ENCODE measurements around the gene CDK9.
"Not testable (repeated sequence)": the region's sequence is repeated elsewhere in the genome, so short reads cannot be mapped to it uniquely, and the experiment has no call there.

The CDK9 gene

DNA sequence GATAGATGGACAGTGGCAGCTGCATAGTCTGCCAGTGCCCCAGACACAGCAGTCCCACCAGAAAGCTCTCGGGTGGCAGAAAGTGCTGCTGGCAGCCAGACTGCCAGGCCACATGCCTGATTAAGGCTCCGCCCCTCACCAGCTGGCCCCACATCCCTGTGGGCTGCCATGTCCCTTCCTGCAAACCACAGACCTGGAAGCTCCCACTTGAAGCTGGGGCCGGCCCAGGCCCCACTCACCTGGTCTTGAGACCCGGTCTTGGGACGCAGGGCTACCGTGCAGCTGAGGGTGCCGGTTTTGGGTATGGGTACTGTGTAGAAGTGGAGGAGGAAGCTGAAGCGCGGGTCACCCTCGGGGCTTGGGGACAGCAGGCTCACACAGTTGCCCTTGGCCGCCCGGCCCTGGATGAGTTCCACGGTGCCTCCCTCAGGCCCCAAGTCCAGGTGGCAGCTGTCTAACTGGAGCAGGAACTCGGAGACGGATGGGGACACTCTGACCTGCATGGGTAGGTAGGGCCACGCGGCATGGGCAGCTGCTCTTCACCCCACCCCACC, 32.1 kb downstream of the CDK9 start:
- no peak for DNase-seq (ENCODE audit: low read depth in 1 of 2, low spot score in 1 of 2)

DNA sequence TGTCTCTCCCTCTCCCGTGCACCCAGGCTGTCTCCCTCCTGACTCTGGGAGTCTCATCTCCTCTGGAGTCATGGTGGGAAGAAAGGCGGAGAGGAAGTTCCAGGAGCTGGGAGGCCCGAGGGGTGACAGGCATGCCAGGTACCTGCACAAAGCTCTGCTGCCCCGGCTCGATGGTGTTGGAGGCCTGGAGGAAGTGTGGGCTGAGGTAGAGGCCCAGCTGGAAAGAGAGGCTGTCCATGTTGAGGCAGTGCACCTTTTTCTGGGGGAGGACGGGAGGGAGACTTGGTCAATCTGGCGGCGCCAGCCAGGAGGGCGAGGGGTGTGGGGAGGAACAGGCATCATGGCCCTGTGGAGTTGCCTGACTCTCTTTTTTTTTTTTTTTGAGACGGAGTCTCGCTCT, 32.7 kb downstream of the CDK9 start:
- no peak for DNase-seq (ENCODE audit: low read depth in 1 of 2, low spot score in 1 of 2)

DNA sequence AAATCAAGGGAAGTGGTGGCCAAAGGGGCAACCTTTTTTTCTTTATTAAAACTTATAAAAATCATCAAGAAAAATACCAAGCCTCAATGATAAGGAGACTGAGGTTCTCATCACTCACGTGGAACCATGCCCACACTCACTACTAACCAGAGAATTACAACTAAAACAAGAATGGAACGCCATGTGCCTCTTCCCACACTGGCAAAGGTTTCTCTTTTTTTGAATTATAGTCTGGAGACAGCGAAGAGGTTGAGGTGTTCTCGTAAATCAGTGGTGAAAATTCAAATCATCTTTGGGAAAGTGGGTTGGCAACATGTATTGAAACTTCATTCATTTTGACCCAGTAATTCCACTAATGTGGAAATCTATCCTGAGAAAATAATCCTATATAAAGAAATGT, 36.3 kb downstream of the CDK9 start:
- no peak for DNase-seq (ENCODE audit: low read depth in 1 of 2, low spot score in 1 of 2)

DNA sequence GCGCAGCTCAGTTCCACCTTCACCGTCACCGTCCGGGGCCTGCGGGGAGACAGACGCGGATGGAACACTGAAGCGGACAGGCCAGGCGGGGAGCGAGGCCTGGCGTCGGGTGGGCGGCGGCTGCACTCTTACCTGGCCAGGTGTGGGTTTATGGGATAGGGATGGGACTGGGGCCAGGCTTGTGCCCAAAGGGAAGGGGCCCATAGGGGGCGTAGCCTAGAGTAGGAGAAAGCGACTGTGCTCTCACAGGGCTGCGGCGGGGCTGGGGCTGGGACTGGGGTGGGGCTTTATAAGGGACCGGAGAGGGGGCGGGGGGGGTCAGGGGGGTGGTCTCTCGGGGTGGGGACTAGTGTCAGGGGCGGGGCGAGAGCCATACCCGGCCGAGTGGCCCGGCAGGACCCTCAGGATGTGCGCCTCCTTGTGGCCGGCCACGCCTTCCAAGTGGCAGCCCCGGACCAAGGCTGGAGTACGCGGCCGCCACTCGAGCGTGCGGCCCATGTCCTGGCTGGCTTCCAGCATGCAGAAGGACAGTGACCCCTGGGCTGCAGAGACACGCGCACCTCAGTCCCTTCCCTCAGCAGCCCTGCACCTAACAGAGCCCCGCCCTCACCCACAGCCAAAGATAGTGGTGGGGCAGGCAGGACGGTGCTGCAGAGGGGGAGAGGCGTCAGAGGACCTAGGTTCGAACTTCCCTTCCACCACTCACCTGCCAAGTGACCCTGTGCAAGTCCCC, 39.7 kb downstream of the CDK9 start:
- DNase-seq (ENCODE audit: low read depth in 1 of 2, low spot score in 1 of 2), result no peak

DNA sequence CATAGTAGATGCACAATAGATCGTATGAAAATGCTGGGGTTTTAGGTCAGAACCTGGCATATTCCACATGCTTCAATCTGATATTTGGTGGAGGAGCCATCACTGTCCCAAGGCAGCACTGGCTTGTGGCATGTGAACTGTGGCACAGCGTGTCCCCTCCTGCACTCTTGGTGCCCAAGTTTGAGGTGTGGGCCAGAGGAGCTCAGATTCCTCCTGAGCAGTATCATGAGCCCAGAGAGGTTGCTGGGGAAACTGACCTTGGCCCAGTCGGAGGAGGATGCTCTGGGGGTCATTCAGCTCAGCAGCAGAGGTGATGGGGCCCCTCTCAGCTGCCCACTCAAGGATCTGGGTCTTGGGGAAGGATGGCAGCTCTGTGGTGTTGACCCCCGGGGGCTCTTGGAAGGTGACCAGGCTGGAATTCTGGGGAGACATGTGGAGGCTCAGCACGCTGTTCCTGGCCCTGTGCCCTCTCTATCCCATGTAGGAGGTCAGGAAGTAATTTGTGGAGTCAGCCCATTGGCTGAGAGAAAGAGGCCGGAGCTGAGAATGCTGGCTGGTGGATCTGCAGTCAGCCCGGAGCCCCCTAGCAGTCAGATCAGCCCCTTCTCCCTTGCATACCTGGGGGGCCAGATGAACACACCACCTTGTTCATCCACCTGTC, 40.5 kb downstream of the CDK9 start:
- no peak for DNase-seq (ENCODE audit: low read depth in 1 of 2, low spot score in 1 of 2)

DNA sequence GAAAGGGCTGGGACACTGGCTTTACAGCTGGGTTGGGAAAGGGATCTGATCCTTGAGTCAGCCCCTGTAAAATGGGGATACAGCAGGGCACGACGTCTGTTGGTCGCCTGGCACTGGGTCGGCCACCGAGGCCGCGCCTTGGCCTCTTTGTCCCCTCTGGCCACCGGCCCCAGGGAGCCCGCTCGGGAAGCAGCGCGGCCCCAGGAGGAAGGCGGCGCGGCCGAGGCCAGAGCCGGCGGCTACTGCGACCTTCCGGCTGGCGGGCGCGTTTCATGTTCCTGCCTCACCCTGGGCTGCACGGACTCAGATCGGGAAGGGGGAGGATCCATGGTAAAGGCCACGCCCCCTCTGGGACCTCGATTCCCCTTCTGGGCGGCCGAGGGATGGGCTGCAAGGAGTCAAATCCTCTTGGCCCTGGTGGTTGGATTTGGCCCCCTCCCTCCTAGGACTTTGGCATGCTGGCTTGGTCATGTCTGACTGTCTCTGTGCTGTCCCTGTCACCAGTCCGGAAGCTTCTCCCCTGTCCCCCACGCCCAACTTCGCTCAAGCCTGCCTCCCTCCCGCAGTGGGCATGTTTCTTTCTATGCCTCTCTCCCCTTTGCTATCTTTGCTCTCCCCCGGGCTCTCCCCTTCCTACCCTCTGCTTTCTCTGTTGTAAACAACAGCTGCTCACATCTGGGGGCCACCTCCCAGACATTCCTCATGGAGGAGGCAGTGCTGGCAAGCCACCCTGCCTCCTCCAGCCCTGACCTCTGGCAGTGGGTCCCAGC, 42.6 kb downstream of the CDK9 start:
- DNase-seq (ENCODE audit: low read depth in 1 of 2, low spot score in 1 of 2), result no peak

DNA sequence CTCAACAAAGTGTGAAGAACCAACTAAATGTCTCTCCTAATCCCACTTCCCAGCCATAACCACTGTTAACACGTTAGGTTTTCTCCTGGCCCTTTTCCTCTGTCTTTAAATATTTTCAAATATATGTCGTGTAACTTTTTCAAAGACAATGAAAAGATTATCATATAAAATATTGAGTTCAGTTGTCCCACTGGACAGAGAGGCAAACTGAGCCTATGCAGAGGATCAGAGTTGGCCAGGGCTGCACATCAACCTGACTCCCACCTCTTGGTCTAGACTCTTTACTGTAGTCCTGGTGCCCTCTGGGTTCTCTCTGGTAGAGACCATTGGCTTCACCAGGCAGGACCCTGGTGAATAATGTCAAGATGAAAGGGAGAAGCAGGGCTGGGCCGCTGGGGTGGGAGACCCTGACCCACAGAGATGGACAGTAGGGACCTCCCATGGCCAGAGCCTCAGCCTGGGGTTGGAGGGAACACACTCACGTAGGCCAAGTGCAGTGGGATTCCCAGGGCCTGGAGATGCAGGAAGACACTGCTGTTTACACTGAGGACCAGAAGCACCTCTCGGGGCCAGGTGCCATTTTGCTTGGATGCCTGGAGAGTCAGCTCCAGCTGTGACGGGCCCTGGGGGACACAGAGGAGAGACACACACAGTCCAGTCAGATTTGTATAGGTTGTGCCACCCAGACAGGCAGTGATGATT, 43.5 kb downstream of the CDK9 start:
- DNase-seq (ENCODE audit: low read depth in 1 of 2, low spot score in 1 of 2), result no peak

DNA sequence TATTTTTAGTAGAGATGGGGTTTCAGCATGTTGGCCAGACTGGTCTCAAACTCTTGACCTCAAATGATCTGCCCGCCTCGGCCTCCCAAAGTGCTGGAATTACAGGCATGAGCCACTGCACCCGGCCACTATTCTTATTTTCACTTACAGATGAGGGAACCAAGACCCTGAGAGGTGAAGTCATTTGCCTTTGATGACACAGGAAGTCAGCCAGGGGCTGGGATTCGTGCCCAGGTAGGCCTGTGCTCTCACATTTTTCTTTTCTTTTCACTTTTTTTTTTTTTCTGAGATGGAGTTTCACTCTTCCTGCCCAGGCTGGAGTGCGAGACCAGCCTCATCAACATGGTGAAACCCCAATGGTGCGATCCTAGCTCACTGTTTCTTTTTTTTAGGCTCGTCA, 46.4 kb downstream of the CDK9 start:
- no peak for DNase-seq (ENCODE audit: low read depth in 1 of 2, low spot score in 1 of 2)

DNA sequence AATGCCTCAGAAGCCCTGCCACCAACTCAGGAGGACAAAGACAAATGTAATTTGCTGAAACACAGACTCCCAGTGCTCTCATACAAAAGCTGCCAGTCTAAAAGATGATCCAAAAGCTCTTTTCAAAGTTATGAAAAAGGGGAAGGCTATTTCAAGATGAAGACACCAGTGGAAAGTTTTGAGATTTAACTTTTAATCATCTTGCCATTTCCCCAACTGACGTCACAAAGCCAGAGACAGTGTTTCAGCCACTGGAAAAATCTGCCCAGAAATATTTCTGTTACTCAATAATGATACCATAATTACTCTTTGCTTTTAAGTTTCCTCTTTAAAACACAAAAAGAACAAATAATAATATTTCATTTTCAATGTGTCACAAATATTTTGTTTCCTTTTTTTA, 47.7 kb downstream of the CDK9 start:
- no peak for DNase-seq (ENCODE audit: low read depth in 1 of 2, low spot score in 1 of 2)

DNA sequence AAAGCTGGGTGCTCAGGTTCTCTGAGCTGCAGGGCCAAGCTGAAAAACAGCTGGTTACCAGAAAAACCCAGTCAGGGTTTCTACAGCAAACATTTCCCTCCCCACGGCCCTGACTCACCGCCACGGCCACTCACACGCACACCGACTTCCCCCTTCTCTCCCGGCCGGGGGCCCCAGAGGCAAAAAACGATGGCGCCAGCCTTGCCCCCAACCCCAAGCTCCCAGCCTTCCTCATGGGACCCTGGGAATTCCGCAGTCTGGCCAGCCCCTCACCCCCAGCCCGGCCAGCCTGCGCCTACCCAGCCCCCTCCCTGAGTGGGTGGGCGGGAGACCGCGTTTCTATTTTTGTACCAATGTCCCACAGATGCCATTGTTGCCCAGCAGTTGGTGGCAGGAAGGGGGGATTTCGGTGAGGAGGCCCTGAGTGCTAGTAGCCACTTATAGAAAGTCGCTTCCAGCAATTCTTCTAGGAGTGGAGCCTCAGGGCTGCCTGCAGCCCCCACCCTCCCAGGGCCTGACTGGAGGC, 50.2 kb downstream of the CDK9 start:
- no peak for DNase-seq (ENCODE audit: low read depth in 1 of 2, low spot score in 1 of 2)

DNA sequence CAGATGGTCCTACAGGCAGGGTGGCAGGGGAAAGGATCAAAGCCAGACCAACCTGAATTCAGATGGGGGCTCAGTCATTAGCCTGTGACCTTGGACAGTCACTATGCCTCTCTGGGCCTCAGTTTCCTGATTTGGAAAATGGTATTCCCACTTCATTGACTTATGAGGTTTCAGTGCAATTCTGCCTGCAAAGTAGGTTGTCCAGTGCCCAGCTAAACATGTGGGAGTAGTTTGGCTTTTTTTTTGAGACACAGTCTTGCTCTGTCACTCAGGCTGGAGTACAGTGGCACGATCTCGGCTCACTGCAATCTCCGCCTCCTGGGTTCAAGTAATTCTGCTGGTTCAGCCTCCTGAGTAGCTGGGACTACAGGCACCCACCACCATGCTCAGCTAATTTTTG, 50.7 kb downstream of the CDK9 start:
- DNase-seq (ENCODE audit: low read depth in 1 of 2, low spot score in 1 of 2), result not testable (repeated sequence)

DNA sequence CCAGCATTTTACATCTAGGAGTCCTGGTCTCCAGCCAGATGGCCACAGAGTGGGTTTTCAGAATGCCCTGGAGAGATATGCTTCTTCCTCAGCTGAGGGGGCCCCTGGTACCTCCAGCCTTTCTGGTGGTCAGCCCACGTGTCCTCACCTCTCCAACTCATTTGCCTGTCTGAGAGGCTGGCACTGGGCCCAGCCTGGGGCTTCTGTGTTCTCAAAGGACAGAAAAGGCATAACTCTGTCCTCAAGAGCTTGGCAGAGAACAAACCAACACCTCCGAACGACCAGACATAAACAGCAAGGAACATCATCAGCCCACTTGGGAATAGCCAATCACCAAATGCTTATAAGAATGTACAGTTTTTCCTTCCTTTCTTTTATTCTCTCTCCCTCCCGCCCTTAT, 51.5 kb downstream of the CDK9 start:
- DNase-seq (ENCODE audit: low read depth in 1 of 2, low spot score in 1 of 2), result no peak

DNA sequence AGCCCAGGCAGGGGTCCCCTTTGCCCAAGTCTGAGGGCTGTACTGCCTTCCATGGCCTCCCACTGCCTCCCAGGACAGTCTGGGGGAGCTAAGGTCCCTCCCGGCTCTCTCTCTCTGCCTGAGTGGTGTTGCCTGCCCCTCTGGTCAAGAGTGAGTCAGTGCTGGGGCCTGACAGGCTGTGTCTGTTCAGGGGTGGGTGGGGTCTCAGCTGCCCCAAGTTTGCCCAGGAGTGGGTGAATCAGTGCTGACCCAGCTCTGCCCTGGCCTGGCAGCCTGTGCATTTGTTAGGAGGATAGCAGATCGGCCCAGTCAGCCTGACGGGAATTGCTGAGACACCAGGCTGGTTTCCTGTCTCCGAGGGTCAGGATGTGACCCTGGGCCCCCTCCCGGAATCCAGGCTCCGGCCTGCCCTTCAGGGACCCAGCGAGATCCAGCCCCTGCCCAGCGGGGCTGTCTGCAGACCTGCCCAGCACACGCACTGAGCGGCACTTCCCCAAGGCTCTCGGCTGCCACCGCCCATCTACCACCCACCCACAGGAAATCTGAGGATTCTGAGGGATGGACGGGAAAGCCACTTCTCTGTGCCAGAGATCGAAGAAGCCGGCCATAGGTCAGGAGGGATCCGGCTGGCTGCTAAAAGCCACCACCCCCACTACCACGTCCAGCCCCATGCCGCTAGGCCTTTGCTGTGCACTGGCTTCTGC, 52.7 kb downstream of the CDK9 start:
- DNase-seq (ENCODE audit: low read depth in 1 of 2, low spot score in 1 of 2), result no peak
